Fibroblast of peridontal ligament (primary cell): ENCODE measurements around the gene KMT5B.
A peak's percentile ranks its signal among the peaks of the same experiment; 100 is the strongest.

Source experiments
- DNase-seq: peaks from one replicate; pipeline ENCODE4 v3.0.0-alpha.2; 2010; ENCODE audit errors: extremely low read depth

KMT5B gene

DNA sequence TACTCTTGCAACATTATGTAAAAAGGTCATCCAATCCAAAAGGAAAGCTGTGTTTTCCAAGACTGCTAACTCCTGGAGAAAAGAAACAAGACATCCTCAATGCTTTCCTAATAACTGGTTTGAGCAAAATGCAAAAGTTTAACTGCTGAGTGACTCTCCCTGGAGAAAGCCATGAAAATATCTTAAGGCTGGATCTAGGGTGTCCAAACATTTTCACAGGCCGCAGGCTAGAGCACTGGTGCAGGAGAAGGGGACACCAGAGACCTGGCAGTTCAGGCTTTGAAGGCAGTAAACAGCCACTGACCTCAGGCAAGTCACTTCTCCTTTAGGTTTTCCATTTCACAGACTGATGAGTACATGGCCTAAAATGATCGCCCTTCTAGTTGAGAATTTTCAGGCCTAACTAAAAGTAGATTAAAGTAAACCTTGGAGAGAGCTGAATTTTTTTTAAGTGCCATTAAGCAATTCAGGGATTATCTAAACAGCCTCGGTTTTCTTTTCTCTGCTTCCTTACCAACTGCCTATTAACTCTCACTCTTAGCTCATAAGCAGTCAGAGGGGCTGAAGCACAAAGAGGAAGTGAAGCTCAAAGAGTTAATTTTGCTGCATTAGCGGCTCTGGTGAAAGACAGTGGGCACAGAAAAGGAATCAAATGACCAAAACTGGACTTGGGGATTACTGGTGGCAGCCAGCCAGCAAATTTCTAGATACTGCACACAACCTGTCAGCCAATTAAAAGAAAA lies 94.2 kb downstream of the KMT5B start:
- DNase-seq: peak; percentile 47

DNA sequence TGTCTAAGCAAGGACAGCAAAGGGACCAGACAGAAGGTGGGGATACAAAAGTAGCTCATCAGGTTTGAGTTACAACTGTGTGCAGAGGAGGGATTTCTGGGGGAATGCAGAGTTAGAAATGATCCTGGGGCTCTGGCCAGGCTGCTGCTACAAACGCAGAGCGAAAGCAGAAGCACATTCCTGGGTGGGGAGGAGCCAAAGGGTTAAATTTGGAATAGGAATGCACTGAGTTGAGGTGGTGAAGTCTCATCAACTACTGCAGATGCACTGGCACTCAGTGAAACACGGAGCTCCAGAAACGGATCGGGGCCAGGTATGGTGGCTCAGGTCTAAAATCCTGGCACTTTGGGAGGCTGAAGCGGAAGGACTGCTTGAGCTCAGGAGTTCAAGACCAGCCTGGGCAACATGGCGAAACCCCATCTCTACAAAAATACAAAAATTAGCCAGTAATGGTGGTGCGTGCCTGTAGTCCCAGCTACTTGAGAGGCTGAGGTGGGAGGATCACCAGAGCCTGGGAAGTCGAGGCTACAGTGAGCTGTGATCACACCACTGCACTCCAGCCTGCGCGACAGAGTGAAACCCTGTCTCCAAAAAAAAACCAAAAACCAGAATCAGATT lies 95.1 kb downstream of the KMT5B start:
- DNase-seq: no peak

DNA sequence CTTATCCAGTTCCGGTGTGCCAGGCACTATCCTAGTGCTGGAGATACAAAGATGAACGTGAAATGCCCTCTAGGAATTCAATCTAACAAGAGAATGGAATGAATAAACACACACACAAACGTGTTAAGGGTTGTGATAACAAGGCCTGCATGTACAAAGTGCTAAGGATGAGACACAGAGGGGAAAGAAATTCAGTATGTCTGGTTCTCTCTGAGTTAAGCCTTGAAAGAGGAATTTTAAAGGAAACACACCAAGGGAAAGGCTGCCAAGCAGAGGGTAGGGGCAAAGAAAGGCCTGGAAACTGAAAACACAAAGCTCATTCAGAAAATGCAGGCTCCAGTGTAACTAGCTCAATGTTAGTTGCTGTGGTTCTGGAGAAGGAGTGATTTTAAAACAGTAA lies 96.1 kb downstream of the KMT5B start:
- no peak for DNase-seq

DNA sequence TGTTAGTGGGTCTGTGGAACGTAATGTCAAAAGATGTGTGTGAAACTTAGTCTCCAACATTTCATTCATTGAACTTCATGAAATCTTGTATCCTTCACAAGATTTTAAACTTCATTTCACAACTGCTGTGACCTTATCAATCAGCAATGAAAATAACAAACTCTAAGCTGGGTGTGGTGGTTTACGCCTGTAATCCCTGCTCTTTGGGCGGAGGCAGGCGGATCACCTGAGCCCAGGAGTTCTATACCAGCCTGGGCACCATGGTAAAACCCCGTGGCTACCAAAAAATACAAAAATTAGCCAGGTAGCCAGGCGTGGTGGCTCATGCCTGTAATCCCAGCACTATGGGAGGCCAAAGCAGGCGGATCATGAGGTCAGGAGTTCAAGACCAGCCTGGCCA lies 97.0 kb downstream of the KMT5B start:
- DNase-seq: no peak

DNA sequence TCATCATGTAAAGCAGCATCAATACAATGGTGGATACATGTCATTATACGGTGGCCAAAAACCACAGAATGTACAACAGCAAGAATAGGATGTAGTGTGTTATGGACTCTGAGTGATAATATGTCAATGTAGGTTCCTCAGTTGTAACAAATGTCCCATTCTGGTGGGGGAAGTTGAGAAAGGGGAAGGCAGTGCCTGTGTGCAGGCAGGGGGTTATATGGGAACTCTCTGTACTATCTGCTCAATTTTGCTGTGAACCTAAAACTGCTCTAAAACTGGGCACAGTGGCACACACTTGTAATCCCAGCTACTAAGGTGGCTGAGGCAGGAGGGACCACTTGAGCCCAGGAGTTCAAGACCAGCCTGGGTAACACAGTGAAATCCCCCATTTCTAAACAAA lies 97.8 kb downstream of the KMT5B start:
- no peak for DNase-seq

DNA sequence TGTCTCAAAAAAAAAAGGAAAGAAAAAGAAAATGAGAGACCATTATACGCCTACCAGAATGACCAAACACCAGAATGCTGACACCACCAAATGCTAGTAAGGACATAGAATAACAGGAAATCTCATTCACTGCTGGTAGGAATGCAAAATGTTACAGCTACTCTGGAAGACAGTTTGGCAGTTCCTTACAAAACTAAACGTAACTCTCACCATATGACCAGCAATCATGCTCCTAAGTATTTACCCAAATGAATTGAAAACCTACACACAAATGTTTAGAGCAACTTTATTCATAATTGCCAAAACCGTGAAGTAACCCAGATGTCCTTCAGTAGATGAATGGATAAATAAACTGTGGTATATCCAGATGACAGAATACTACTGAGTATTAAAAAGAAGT lies 99.1 kb downstream of the KMT5B start:
- DNase-seq: peak; percentile 86

DNA sequence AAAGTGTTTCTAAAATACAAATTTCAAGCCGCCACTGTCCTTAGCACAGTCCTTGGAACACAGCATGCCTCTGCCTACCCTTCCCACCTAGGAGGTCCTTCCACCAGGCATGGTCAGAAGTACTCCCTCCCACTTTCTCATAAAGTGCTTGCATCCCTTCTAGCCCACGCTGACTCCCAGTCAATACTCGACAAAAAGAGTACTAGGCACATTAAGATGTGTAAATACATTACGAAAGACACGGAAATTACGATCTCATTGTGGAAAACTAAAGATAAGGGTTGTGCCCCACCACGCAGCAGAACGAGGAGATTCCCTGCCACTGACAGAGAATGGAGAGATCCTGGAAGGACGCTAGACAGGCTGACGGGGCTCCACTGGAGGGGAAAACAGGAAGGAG lies 105.4 kb downstream of the KMT5B start:
- no peak for DNase-seq

DNA sequence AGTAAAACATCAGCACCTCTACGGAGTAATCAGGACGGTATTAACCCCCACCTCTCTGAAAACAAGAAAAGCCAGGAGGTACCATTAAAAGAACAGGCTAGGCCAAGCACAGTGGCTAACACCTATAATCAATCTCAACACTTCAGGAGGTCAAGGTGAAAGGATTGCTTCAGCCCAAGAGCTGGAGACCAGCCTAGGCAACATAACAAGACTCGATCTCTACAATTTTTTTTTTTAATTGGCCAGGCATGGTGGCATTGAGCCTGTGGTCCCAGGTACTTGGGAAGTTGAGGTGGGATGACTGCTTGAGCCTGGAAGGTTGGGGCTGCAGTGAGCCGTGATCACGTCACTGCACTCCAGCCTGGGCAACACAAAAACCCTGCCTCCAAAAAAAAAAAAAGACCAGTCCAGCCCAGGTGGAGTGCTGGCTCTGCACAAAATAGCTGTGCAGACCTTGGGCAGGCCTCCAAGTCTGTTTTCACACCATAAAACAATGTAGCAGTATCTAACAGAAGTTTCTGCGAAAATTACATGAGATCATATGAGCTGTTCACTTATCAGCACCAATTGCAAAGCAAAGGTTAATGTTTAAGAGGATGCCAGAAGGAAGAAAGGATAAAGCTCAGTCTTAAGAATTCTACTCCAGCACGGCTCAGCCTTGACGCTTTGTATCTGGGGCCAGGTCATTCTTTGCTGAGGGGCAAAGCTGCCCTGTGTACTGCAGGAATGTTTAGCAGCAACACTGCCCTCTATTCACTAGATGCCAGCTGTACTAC lies 106.7 kb downstream of the KMT5B start:
- no peak for DNase-seq
